Sigmoid colon (tissue), 4 donors: Measurements from ENCODE around the gene SYT9.

Source experiments
- CTCF ChIP-seq, 4 experiments: fragments of 450-650 bp in 3 of 4; fragments of 200-600 bp in 1 of 4; IDR thresholded peaks; one replicate each; pipeline ENCODE4 v1.5.1; 2016 to 2019; ENCODE audit warnings: antibody characterized with exemption in 4 of 4, mild to moderate bottlenecking in 3 of 4, moderate library complexity in 2 of 4
- EP300 ChIP-seq, 4 donors: sonication (generic); formaldehyde crosslinking; IDR thresholded peaks; one replicate each; pipeline ENCODE4 v1.6.1; 2017; ENCODE audit warnings: antibody characterized with exemption in 4 of 4
- POLR2A ChIP-seq, 2 donors: fragments of 450-650 bp; IDR thresholded peaks; one replicate each; pipeline ENCODE4 v1.6.1; 2016; ENCODE audit warnings: antibody characterized with exemption in 2 of 2, mild to moderate bottlenecking in 2 of 2, moderate library complexity in 2 of 2

- no peak for TF ChIP-seq CTCF (IDR thresholded peaks at IDR 0.05)
- TF ChIP-seq POLR2A (IDR thresholded peaks at IDR 0.05): no peak
- TF ChIP-seq EP300 (IDR thresholded peaks at IDR 0.05): no peak
These were observed 49.3 kb upstream of the SYT9 start for GRCh38 chr11:7202412-7202811.
